Coronary artery (tissue), 2 donors: Measurements from ENCODE around the gene SNTA1.
"Not testable (repeated sequence)": the region's sequence is repeated elsewhere in the genome, so short reads cannot be mapped to it uniquely, and the experiment has no call there.

Experiments used
- DNase-seq: peaks from one replicate; pipeline ENCODE4 v3.0.0-alpha.2; 2017; ENCODE audit warnings: low spot score
- H3K27ac ChIP-seq, 2 donors: fragments of 200-600 bp; sonication (generic); one replicate each; pipeline ENCODE4 v1.5.1; 2016 to 2019
- H3K4me3 ChIP-seq: fragments of 200-600 bp; sonication (generic); 2 replicates; pipeline ENCODE4 v1.5.1; 2016; ENCODE audit warnings: mild to moderate bottlenecking, moderate library complexity
- CTCF ChIP-seq: fragments of 200-600 bp; sonication (generic); IDR thresholded peaks from one replicate; pipeline ENCODE4 v1.5.1; 2019; ENCODE audit warnings: antibody characterized with exemption

The SNTA1 gene

DNA sequence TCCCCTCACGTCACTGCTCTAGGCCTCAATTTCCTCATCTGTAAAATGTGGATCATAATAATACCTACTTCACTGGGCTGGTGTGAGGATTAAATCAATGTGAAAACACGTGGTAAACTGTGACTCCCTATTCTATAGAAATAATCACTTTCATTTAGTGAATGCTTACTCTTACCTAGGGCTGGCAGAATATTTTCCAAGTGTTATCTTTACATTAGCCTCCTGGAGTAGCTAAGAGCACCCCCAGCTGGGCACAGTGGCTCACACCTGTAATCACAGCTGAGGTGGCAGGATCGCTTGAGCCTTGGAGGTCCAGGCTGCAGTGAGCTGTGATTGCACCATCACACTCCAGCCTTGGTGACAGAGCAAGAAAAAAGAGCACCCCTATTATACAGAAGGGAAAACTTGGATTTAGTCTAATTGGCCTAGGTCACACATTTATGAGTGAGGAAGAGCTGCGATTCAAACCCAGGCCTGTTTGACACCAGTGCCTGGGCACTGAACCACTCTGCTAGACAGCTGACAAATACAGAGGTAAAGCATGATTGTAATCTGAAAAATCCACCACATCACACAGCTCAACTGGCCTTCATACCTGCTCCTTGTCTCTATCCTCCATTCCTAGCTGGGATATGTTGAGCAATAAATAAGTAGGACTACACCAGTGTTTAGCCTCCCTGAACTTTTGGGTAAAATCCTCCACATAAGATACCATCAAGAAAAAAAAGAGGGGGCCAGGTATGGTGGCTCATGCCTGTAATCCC is 1.4 kb upstream of the SNTA1 start:
- no peak for TF ChIP-seq CTCF
- Histone ChIP-seq H3K27ac (peak overlapping the region; percentile 92), H3K4me3 (peak overlapping the region; percentile 82)
- no peak for DNase-seq

DNA sequence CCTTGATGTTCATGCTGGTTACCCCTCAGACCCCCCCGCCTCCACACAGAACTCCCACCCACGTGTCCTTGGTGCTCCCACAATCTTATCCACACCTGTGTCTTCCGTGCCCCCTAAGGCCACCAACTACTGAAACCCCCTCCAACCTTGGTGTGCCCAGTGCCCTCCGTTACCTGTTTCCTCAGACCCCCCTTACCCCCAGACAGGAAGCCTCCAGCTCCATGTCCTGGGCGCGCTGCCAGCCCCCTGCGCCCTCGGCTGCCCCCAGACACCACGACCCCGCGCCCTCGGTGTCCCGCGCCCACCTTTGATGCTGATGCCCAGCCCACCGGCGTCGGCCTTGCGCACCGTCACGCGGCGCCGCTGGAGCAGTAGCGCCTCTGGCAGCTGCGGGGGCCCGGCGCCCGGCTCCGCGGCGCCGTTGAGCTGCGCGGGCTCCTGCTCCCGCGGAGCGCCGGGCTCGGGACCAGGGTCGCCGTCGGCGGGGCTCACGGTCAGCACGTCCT is 504 bp downstream of the SNTA1 start:
- TF ChIP-seq CTCF = no peak
- Histone ChIP-seq H3K27ac (peak overlapping the region; percentile 92), H3K4me3 (peak overlapping the region; percentile 82)
- no peak for DNase-seq

- peak overlapping the region; percentile 82 for H3K4me3 ChIP-seq
- H3K27ac ChIP-seq = peak overlapping the region; percentile 92
- no peak for TF ChIP-seq CTCF
- DNase-seq = no peak
Measured at GRCh38 chr20:33442136-33443005, 1.2 kb downstream of the SNTA1 start.

DNA sequence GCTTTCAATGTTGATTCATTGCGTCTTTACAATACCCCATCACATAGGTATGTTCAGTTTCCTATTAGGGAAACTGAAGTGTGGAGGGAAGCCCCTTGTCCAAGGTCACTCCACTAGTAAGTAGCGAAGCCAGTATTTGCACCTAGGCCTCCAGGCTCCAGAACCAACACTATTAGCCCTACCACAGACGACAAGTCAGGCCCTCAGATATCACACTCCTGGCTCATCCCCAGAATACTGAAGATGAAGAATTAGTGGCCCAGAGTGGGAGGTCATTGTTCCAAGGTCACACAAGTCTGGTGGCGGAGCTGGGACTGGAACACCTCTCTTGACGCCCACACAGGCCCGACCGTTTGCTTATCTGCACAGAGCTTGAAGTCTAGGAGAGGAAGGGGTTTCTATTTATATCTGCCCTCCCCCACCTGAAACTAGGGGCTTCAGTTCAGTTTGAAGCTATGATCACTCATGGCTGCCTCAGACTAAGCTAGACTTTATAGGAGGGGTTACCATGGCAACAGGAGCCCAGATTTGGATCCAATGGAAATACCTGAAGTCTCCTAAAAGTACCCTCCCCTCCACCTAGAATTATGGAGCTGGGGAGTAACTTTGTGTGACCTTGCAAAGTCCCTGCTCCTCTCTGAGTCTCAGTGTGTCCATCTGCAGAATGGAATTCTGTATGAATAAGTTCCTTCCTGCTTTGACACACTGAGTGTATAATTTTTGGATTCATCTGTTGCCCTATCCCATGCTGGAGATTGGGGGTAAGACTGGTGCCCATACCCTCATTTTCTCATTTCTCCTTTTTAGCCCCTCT is 2.2 kb downstream of the SNTA1 start:
- H3K4me3 ChIP-seq = no peak overlapping the region
- no peak for DNase-seq
- TF ChIP-seq CTCF = no peak
- peak overlapping the region; percentile 1 to 50 for H3K27ac ChIP-seq

GRCh38 chr20:33440562-33440961 is 3.0 kb downstream of the SNTA1 start:
- not testable (repeated sequence) for DNase-seq, H3K27ac ChIP-seq, H3K4me3 ChIP-seq

DNA sequence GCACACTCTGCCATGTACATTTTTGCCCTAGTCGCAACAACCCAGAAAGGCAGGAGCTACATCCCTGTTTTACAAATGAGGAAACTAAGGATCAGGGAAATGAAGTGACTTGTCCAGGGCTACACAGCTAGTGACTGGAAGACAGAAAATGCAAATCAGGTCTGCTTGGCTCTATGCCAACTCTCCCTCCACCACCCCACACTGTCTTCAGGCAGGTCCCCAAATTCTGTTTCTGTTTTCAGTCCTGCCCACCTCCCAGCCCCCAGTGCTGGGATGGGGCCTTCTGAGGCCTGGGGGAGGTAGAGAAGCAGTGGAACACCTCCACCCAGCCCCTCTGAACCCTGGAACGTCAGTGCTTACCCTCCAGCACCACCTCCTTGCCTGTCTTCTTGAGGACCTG is 5.1 kb downstream of the SNTA1 start:
- Histone ChIP-seq H3K27ac (peak overlapping the region; percentile 83 to 84), H3K4me3 (no peak overlapping the region)
- no peak for TF ChIP-seq CTCF
- no peak for DNase-seq
